ENCODE results near the gene ZNF385B.

ZNF385B gene

GRCh38 chr2:179513181-179513580 is 348.2 kb downstream of the ZNF385B start:
- no peaks in the 10 kb centered on the region for H3K4me1 ChIP-seq (ENCODE audit: insufficient read depth, low read length, severe bottlenecking)
- no peak for TF ChIP-seq EZH2 (IDR thresholded peaks at IDR 0.05; ENCODE audit: borderline replicate concordance, low read length)
- TF ChIP-seq, protein P1, sequence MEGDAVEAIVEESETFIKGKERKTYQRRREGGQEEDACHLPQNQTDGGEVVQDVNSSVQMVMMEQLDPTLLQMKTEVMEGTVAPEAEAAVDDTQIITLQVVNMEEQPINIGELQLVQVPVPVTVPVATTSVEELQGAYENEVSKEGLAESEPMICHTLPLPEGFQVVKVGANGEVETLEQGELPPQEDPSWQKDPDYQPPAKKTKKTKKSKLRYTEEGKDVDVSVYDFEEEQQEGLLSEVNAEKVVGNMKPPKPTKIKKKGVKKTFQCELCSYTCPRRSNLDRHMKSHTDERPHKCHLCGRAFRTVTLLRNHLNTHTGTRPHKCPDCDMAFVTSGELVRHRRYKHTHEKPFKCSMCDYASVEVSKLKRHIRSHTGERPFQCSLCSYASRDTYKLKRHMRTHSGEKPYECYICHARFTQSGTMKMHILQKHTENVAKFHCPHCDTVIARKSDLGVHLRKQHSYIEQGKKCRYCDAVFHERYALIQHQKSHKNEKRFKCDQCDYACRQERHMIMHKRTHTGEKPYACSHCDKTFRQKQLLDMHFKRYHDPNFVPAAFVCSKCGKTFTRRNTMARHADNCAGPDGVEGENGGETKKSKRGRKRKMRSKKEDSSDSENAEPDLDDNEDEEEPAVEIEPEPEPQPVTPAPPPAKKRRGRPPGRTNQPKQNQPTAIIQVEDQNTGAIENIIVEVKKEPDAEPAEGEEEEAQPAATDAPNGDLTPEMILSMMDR (IDR thresholded peaks at IDR 0.05; ENCODE audit: low read length), result no peak
- no peak overlapping the region for H3K4me3 ChIP-seq (ENCODE audit: low read depth, low read length, poor library complexity, severe bottlenecking)
- no peak overlapping the region for H2AFZ ChIP-seq (ENCODE audit: low read length)
- H3K9me2 ChIP-seq (ENCODE audit: low read depth, low read length), result no peaks in the 10 kb centered on the region
- H3K4me2 ChIP-seq (ENCODE audit: low read length), result no peak overlapping the region
- no peaks in the 10 kb centered on the region for H3K36me3 ChIP-seq (ENCODE audit: insufficient read depth, low read length)
- no peaks in the 10 kb centered on the region for H3K27me3 ChIP-seq (ENCODE audit: insufficient read depth, low read length)
- H3K79me2 ChIP-seq (ENCODE audit: insufficient read depth, low read length), result no peaks in the 10 kb centered on the region
- H3F3A ChIP-seq (ENCODE audit: insufficient read depth, low read length), result no peaks in the 10 kb centered on the region
- H3K27ac ChIP-seq (ENCODE audit: low read depth, low read length, poor library complexity, severe bottlenecking), result no peak overlapping the region
- H3K9ac ChIP-seq (ENCODE audit: low read length), result no peak overlapping the region
- no peaks in the 10 kb centered on the region for H3K9me3 ChIP-seq (ENCODE audit: low read length)
- no peaks in the 10 kb centered on the region for H4K20me1 ChIP-seq (ENCODE audit: insufficient read depth, low read length)

DNA sequence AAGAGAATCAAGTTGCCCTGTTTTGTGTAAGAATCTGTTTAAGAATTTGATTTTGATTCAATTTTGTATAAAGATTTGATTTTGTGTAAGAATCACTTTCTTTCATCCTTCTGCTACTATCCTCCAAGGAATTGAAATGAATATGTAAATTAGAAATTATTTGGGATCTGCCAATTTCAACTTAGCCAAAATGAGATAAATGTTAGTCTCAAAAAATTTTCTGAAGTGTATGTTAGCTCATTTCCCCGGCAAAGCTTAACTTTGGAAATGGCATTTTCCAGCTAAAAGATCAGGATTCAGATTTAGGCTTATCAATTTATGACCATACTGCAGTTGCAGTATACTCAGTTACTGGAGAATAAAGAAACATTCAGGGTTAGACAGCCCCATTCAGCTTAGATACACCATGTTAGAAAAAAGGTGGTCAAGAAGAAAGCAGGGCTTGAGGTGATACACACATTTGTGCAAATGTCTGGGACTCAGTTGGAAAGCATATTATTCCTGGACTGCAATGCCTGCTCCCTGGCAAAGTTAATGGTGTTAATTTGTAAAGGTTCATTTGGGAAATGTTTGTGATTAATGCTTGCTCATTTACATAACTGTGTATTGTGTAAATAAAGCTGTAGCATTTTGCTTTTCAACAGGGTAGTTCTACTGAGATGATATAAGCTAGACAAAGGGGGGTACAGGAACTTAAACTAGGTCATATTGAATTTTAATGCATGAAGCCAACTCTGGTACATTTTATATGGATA is 349.0 kb downstream of the ZNF385B start:
- H3K9ac ChIP-seq (ENCODE audit: low read length), result no peak overlapping the region
- no peak overlapping the region for H3K4me3 ChIP-seq (ENCODE audit: low read depth, low read length, poor library complexity, severe bottlenecking)
- no peak overlapping the region for H3K4me2 ChIP-seq (ENCODE audit: low read length)
- no peaks in the 10 kb centered on the region for H3K9me2 ChIP-seq (ENCODE audit: low read depth, low read length)
- H2AFZ ChIP-seq (ENCODE audit: low read length), result no peak overlapping the region
- TF ChIP-seq, protein P1 (IDR thresholded peaks at IDR 0.05; ENCODE audit: low read length), result no peak
- no peak for TF ChIP-seq EZH2 (IDR thresholded peaks at IDR 0.05; ENCODE audit: borderline replicate concordance, low read length)
- no peaks in the 10 kb centered on the region for H3F3A ChIP-seq (ENCODE audit: insufficient read depth, low read length)
- no peaks in the 10 kb centered on the region for H3K79me2 ChIP-seq (ENCODE audit: insufficient read depth, low read length)
- H3K4me1 ChIP-seq (ENCODE audit: insufficient read depth, low read length, severe bottlenecking), result no peaks in the 10 kb centered on the region
- no peaks in the 10 kb centered on the region for H4K20me1 ChIP-seq (ENCODE audit: insufficient read depth, low read length)
- no peaks in the 10 kb centered on the region for H3K36me3 ChIP-seq (ENCODE audit: insufficient read depth, low read length)
- H3K9me3 ChIP-seq (ENCODE audit: low read length), result no peaks in the 10 kb centered on the region
- no peaks in the 10 kb centered on the region for H3K27me3 ChIP-seq (ENCODE audit: insufficient read depth, low read length)
- H3K27ac ChIP-seq (ENCODE audit: low read depth, low read length, poor library complexity, severe bottlenecking), result no peak overlapping the region

DNA sequence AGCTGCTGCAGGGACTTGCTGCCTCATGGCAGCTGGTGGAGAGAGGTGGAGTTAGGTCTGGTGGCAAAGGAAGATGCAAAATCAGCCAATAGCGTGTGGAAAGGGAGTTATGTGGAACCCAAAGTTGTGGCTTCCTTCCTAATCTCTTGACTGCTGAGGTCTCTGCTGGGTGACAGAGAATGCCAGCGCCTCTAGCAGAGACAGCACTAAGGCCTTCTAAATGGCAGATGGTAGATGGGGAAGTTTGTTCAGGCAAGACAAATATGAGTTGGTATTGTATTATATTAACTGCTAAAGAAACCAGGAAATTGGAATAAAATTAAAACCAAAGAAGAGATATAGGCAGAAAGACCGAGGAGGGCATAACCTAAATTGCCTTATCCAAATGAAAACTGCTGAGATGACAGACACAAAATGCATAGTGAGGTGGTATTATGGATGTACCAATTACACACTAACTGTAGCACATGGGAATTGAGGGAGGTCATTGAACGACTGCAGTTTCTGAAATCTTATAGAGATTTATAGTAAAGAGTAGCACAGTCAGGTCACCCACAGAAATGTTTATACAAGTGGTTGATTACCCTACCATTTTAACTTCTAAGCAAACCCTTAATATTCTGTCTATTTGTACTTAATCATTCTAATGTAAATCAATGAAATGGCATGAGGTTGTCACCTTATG is 350.2 kb downstream of the ZNF385B start:
- TF ChIP-seq EZH2 (IDR thresholded peaks at IDR 0.05; ENCODE audit: borderline replicate concordance, low read length), result no peak
- TF ChIP-seq, protein P1 (IDR thresholded peaks at IDR 0.05; ENCODE audit: low read length), result no peak
- no peaks in the 10 kb centered on the region for H3K27me3 ChIP-seq (ENCODE audit: insufficient read depth, low read length)
- H3K27ac ChIP-seq (ENCODE audit: low read depth, low read length, poor library complexity, severe bottlenecking), result no peak overlapping the region
- no peak overlapping the region for H3K4me2 ChIP-seq (ENCODE audit: low read length)
- H3K79me2 ChIP-seq (ENCODE audit: insufficient read depth, low read length), result no peaks in the 10 kb centered on the region
- H3K9ac ChIP-seq (ENCODE audit: low read length), result no peak overlapping the region
- no peak overlapping the region for H2AFZ ChIP-seq (ENCODE audit: low read length)
- no peaks in the 10 kb centered on the region for H3K9me3 ChIP-seq (ENCODE audit: low read length)
- H3K4me3 ChIP-seq (ENCODE audit: low read depth, low read length, poor library complexity, severe bottlenecking), result no peak overlapping the region
- no peaks in the 10 kb centered on the region for H3F3A ChIP-seq (ENCODE audit: insufficient read depth, low read length)
- no peaks in the 10 kb centered on the region for H3K36me3 ChIP-seq (ENCODE audit: insufficient read depth, low read length)
- H4K20me1 ChIP-seq (ENCODE audit: insufficient read depth, low read length), result no peaks in the 10 kb centered on the region
- no peaks in the 10 kb centered on the region for H3K4me1 ChIP-seq (ENCODE audit: insufficient read depth, low read length, severe bottlenecking)
- no peaks in the 10 kb centered on the region for H3K9me2 ChIP-seq (ENCODE audit: low read depth, low read length)

Measured in OCI-LY1 (cell line).